Measurements from ENCODE around the gene VAV2. TPM values are rescaled to one million over a fixed set of nuclear protein-coding genes. Genes with fewer than 3 reads are reported as not detected.

VAV2 gene
- total and polyA plus RNA-seq, 2 donors, result 5.4 to 9.8 TPM

DNA sequence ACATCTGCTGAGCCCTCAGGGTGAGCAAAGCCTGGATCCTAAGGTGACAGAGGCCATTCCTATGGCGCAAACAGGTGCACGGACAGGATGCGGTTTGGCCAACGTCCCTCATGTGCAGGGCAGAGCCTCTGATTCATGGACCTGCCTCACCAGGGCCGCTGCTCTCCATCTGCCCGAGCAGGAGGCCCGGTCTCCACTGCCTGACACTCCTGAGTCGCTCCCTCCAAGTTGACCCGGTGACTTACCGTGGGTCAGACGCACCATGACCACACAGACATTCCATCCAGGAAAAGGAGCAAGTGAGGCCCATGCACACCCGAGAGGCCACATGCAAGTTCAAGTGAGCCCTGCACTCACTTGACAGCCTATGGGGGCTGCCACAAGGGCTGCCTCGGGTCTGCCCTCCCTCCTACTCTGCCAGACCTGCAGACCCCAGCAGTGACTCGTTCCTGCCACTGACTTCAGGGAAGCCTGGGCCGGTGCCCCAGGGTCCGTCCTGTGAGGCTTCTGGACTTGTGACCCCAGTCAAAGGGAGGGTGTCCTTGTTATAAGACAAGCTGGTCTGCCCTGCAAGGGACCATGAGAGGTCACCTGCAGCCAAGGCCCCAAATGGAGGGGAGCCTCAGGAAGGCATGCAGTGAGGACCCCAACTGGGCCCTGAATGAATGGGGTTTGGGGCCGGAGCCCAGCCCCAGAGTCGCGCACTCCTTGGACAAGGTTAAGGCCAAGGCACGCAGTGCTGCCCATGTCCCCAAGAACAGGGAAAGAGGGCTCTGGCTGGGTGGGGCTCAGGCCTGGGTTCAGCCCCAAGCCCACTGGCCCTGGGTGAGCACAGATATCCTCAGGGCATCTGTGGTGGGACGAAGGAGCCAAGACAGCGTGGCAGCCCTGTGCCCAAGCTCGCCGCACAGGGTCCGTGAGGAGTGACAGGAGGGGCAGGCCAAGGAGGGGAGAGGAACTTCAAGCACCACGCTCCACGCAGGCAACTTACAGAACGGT lies 43.2 kb upstream of the VAV2 start:
- no peak for DNase-seq (ENCODE audit: low read depth in 6 of 9, low spot score in 9 of 9)

GRCh38 chr9:134034215-134035040 lies 42.3 kb upstream of the VAV2 start:
- no peaks in the 10 kb centered on the region for H3K27me3 ChIP-seq (ENCODE audit: control insufficient read depth in 2 of 2, insufficient read depth in 1 of 2, low read length in 1 of 2)
- no peak overlapping the region for H3K4me3 ChIP-seq (ENCODE audit: low read length in 2 of 2)
- peaks cover 2 to 3% of the 10 kb centered on the region in 2 donors for H3K9me3 ChIP-seq (ENCODE audit: control insufficient read depth in 2 of 2, insufficient read depth in 1 of 2, low read length in 1 of 2)
- H3K4me1 ChIP-seq (ENCODE audit: control insufficient read depth in 2 of 2, insufficient read depth in 2 of 2, low read length in 2 of 2), result peaks cover 0 to 3% of the 10 kb centered on the region in 2 donors
- no peak overlapping the region for H3K27ac ChIP-seq (ENCODE audit: low read depth in 1 of 2, low read length in 1 of 2)
- peaks cover 65 to 78% of the 10 kb centered on the region in 2 donors for H3K36me3 ChIP-seq (ENCODE audit: control insufficient read depth in 2 of 2, insufficient read depth in 2 of 2, low read length in 1 of 2)
- no peak for DNase-seq (ENCODE audit: low read depth in 6 of 9, low spot score in 9 of 9)
- 97% methylated on average over 19 of the region's 19 CpGs for WGBS

More for the DNA sequence above, 43.2 kb upstream of the VAV2 start:
- peaks cover 74 to 80% of the 10 kb centered on the region in 2 donors for H3K36me3 ChIP-seq (ENCODE audit: control insufficient read depth in 2 of 2, insufficient read depth in 2 of 2, low read length in 1 of 2)
- H3K9me3 ChIP-seq (ENCODE audit: control insufficient read depth in 2 of 2, insufficient read depth in 1 of 2, low read length in 1 of 2), result peaks cover 2 to 4% of the 10 kb centered on the region in 2 donors
- WGBS, result 95% methylated on average over 28 of the region's 28 CpGs
- no peak overlapping the region for H3K27ac ChIP-seq (ENCODE audit: low read depth in 1 of 2, low read length in 1 of 2)
- peaks cover 0 to 3% of the 10 kb centered on the region in 2 donors for H3K4me1 ChIP-seq (ENCODE audit: control insufficient read depth in 2 of 2, insufficient read depth in 2 of 2, low read length in 2 of 2)
- no peak overlapping the region for H3K4me3 ChIP-seq (ENCODE audit: low read length in 2 of 2)
- no peaks in the 10 kb centered on the region for H3K27me3 ChIP-seq (ENCODE audit: control insufficient read depth in 2 of 2, insufficient read depth in 1 of 2, low read length in 1 of 2)

DNA sequence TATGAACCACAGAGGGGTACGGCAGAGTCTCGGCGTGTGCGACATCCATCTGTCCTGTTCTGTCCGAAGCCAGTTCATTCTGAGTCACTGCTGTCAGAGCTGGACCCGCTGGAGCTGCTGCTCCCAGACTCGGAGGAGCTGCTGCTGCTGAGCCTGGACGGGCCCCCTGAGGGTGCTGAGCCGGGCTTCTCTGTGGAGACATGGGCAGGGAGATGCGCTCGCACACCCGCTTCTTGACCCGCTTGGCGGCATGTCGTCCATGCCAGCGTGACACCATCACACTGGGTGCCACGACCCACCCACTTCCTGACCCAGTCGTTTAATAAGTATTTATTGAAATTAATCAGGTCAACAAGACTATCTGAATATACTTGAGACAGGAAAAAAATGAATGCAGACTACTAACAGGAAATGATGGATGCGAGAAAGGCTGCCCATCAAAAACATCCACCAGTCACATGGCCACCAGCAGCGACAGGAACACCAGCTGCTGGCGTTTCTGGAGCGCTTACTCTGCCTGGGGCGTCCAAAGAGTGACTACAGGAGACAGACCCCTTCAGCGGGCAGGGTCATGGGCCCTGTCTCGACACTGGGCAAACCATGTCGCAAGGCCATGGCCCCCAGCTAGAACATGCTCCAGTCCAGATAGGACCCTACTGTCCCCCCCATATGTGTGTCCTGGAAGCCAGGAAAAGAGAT lies 41.5 kb upstream of the VAV2 start:
- Histone ChIP-seq H3K4me3 (ENCODE audit: low read length in 2 of 2) (no peak overlapping the region), H3K27me3 (ENCODE audit: control insufficient read depth in 2 of 2, insufficient read depth in 1 of 2, low read length in 1 of 2) (no peaks in the 10 kb centered on the region), H3K9me3 (ENCODE audit: control insufficient read depth in 2 of 2, insufficient read depth in 1 of 2, low read length in 1 of 2) (peaks cover 0 to 2% of the 10 kb centered on the region in 2 donors), H3K27ac (ENCODE audit: low read depth in 1 of 2, low read length in 1 of 2) (no peak overlapping the region), H3K4me1 (ENCODE audit: control insufficient read depth in 2 of 2, insufficient read depth in 2 of 2, low read length in 2 of 2) (peaks cover 0 to 3% of the 10 kb centered on the region in 2 donors), H3K36me3 (ENCODE audit: control insufficient read depth in 2 of 2, insufficient read depth in 2 of 2, low read length in 1 of 2) (peaks cover 58 to 77% of the 10 kb centered on the region in 2 donors)
- WGBS, result 98% methylated on average over 26 of the region's 26 CpGs
- DNase-seq (ENCODE audit: low read depth in 6 of 9, low spot score in 9 of 9), result no peak

GRCh38 chr9:134032456-134033222 lies 40.5 kb upstream of the VAV2 start:
- Histone ChIP-seq H3K4me3 (ENCODE audit: low read length in 2 of 2) (no peak overlapping the region), H3K27ac (ENCODE audit: low read depth in 1 of 2, low read length in 1 of 2) (no peak overlapping the region), H3K4me1 (ENCODE audit: control insufficient read depth in 2 of 2, insufficient read depth in 2 of 2, low read length in 2 of 2) (peaks cover 0 to 3% of the 10 kb centered on the region in 2 donors), H3K36me3 (ENCODE audit: control insufficient read depth in 2 of 2, insufficient read depth in 2 of 2, low read length in 1 of 2) (peaks cover 55 to 74% of the 10 kb centered on the region in 2 donors), H3K27me3 (ENCODE audit: control insufficient read depth in 2 of 2, insufficient read depth in 1 of 2, low read length in 1 of 2) (no peaks in the 10 kb centered on the region), H3K9me3 (ENCODE audit: control insufficient read depth in 2 of 2, insufficient read depth in 1 of 2, low read length in 1 of 2) (peaks cover 0 to 2% of the 10 kb centered on the region in 2 donors)
- WGBS, result 82% methylated on average over 40 of the region's 40 CpGs
- no peak for DNase-seq (ENCODE audit: low read depth in 6 of 9, low spot score in 9 of 9)

DNA sequence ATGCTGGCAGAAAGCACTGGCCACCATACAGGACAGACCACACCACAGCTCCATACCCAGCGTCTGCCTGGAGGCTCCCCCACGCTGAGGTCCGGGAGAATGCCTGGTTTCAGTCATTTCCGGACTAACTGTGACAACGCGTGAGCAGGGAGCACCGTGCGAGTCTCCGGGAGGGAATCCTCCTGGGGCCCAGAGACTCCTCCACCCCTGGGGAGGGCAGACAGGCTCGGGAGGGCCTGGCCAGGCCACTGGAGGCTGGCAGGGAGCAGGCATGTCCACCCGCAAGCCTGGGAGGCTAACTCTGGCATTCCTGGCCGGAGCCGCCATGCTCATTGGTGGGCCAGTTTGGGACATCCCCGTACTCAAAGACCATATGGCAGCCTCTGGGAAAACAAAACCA lies 39.7 kb upstream of the VAV2 start:
- no peak for DNase-seq (ENCODE audit: low read depth in 6 of 9, low spot score in 9 of 9)
- peaks cover 0 to 2% of the 10 kb centered on the region in 2 donors for H3K9me3 ChIP-seq (ENCODE audit: control insufficient read depth in 2 of 2, insufficient read depth in 1 of 2, low read length in 1 of 2)
- 98% methylated on average over 14 of the region's 14 CpGs for WGBS

DNA sequence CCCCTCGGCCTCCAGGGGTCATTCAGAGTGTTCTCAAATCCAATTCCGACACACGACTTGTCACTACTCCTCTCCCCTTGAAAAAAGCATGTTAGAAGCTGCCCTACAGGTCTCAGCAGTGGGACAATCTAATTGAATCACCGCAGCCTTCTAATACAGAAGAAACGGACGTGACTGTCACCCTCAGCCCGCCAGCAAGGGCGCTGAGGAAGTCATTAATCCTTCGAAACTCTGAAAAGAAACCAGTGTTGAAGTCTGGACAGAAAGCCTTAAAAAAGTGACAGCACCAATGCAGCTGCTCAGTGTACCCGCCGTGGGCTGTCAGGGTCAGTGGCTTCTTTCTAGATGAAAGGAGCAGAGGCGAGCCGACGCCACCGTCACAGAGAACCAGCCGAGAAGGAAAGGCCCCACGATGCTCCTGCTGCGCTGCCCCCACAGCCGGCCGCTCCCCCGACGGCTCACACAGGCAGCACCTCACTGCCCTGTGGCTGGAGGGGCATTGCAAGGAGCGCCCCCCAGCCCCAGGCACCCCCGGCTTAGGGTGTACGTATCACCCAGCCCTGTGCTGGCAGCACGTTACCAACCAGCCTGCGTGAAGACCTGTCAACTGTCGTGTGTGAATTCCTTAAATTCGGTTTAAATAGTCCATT lies 38.8 kb upstream of the VAV2 start:
- DNase-seq (ENCODE audit: low read depth in 6 of 9, low spot score in 9 of 9), result no peak
- peaks cover 4 to 9% of the 10 kb centered on the region in 2 donors for H3K4me1 ChIP-seq (ENCODE audit: control insufficient read depth in 2 of 2, insufficient read depth in 2 of 2, low read length in 2 of 2)
- no peaks in the 10 kb centered on the region for H3K27me3 ChIP-seq (ENCODE audit: control insufficient read depth in 2 of 2, insufficient read depth in 1 of 2, low read length in 1 of 2)
- no peak overlapping the region for H3K27ac ChIP-seq (ENCODE audit: low read depth in 1 of 2, low read length in 1 of 2)
- H3K4me3 ChIP-seq (ENCODE audit: low read length in 2 of 2), result no peak overlapping the region
- H3K36me3 ChIP-seq (ENCODE audit: control insufficient read depth in 2 of 2, insufficient read depth in 2 of 2, low read length in 1 of 2), result peaks cover 51 to 63% of the 10 kb centered on the region in 2 donors
- 96% methylated on average over 29 of the region's 29 CpGs for WGBS
- H3K9me3 ChIP-seq (ENCODE audit: control insufficient read depth in 2 of 2, insufficient read depth in 1 of 2, low read length in 1 of 2), result peaks cover 0 to 2% of the 10 kb centered on the region in 2 donors

More for the DNA sequence above, 39.7 kb upstream of the VAV2 start:
- H3K36me3 ChIP-seq (ENCODE audit: control insufficient read depth in 2 of 2, insufficient read depth in 2 of 2, low read length in 1 of 2), result peaks cover 55 to 71% of the 10 kb centered on the region in 2 donors
- H3K27ac ChIP-seq (ENCODE audit: low read depth in 1 of 2, low read length in 1 of 2), result no peak overlapping the region
- H3K4me1 ChIP-seq (ENCODE audit: control insufficient read depth in 2 of 2, insufficient read depth in 2 of 2, low read length in 2 of 2), result peaks cover 0 to 3% of the 10 kb centered on the region in 2 donors
- no peak overlapping the region for H3K4me3 ChIP-seq (ENCODE audit: low read length in 2 of 2)
- H3K27me3 ChIP-seq (ENCODE audit: control insufficient read depth in 2 of 2, insufficient read depth in 1 of 2, low read length in 1 of 2), result no peaks in the 10 kb centered on the region

- Histone ChIP-seq H3K27me3 (ENCODE audit: control insufficient read depth in 2 of 2, insufficient read depth in 1 of 2, low read length in 1 of 2) (no peaks in the 10 kb centered on the region), H3K9me3 (ENCODE audit: control insufficient read depth in 2 of 2, insufficient read depth in 1 of 2, low read length in 1 of 2) (peaks cover 0 to 2% of the 10 kb centered on the region in 2 donors), H3K36me3 (ENCODE audit: control insufficient read depth in 2 of 2, insufficient read depth in 2 of 2, low read length in 1 of 2) (peaks cover 37 to 49% of the 10 kb centered on the region in 2 donors), H3K4me3 (ENCODE audit: low read length in 2 of 2) (no peak overlapping the region), H3K4me1 (ENCODE audit: control insufficient read depth in 2 of 2, insufficient read depth in 2 of 2, low read length in 2 of 2) (peaks cover 4 to 14% of the 10 kb centered on the region in 2 donors), H3K27ac (ENCODE audit: low read depth in 1 of 2, low read length in 1 of 2) (no peak overlapping the region)
- WGBS, result 98% methylated on average over 21 of the region's 21 CpGs
- no peak for DNase-seq (ENCODE audit: low read depth in 6 of 9, low spot score in 9 of 9)
Observed at GRCh38 chr9:134029248-134030226, 37.4 kb upstream of the VAV2 start.
